Stimulated activated naive CD8-positive, alpha-beta T cell treated with anti-CD3 and anti-CD28 coated beads, Interleukin-15, amount 100 ng/mL, for 72 hours (primary cell): ENCODE measurements around the gene OTOP1.
"Not testable (repeated sequence)": the region's sequence is repeated elsewhere in the genome, so short reads cannot be mapped to it uniquely, and the experiment has no call there.

ENCODE experiments used
- ATAC-seq: fragments of 150-1000 bp; cut with Tn5 transposase; 2 replicates; pipeline ENCODE4 v1.10.0; 2021; ENCODE audit warnings: mild to moderate bottlenecking, moderate library complexity
- DNase-seq, 2 donors: peaks; one replicate each; pipeline ENCODE4 v3.0.0; 2021 to 2022
- H3K27ac Mint-ChIP-seq, 2 donors: one replicate each; pipeline ENCODE4 v1.8.0; 2022; ENCODE audit warnings: mild to moderate bottlenecking in 2 of 2, mixed read lengths in 2 of 2, moderate library complexity in 2 of 2
- H3K27me3 Mint-ChIP-seq: one replicate; pipeline ENCODE4 v1.8.0; 2022; ENCODE audit warnings: mixed read lengths
- H3K4me1 Mint-ChIP-seq: one replicate; pipeline ENCODE4 v1.8.0; 2022; ENCODE audit warnings: mild to moderate bottlenecking, mixed read lengths
- H3K4me3 Mint-ChIP-seq, 2 donors: one replicate each; pipeline ENCODE4 v1.8.0; 2022; ENCODE audit warnings: mild to moderate bottlenecking in 2 of 2, mixed read lengths in 2 of 2, moderate library complexity in 1 of 2
- H3K9me3 Mint-ChIP-seq, 2 donors: one replicate each; pipeline ENCODE4 v1.8.0; 2022; ENCODE audit warnings: mixed read lengths in 2 of 2

The OTOP1 gene

GRCh38 chr4:4203688-4204400, 22.9 kb downstream of the OTOP1 start:
- Mint-ChIP-seq H3K4me1 (peaks cover 8% of the 10 kb centered on the region), H3K4me3 (no peak overlapping the region), H3K9me3 (peaks cover 0 to 7% of the 10 kb centered on the region in 2 donors), H3K27ac (no peak overlapping the region), H3K27me3 (peaks cover 58% of the 10 kb centered on the region)
- ATAC-seq (no peak), DNase-seq (no peak)

- H3K9me3 Mint-ChIP-seq: peaks cover 0 to 7% of the 10 kb centered on the region in 2 donors
- H3K27me3 Mint-ChIP-seq: peaks cover 58% of the 10 kb centered on the region
- H3K4me3 Mint-ChIP-seq: no peak overlapping the region
- ATAC-seq: no peak
- no peaks in the 10 kb centered on the region for H3K4me1 Mint-ChIP-seq
- no peak for DNase-seq
- H3K27ac Mint-ChIP-seq: no peak overlapping the region
Measured at GRCh38 chr4:4202510-4202909, 24.2 kb downstream of the OTOP1 start.

- Mint-ChIP-seq H3K9me3 (no peaks in the 10 kb centered on the region), H3K27ac (no peak overlapping the region), H3K4me3 (no peak overlapping the region), H3K27me3 (peaks cover 57% of the 10 kb centered on the region), H3K4me1 (no peaks in the 10 kb centered on the region)
- no peak for DNase-seq
- no peak for ATAC-seq
Measured at GRCh38 chr4:4200624-4201023, 26.1 kb downstream of the OTOP1 start.

GRCh38 chr4:4195354-4195753, 31.4 kb downstream of the OTOP1 start:
- DNase-seq: no peak
- Mint-ChIP-seq H3K4me1 (peaks cover 7% of the 10 kb centered on the region), H3K9me3 (no peaks in the 10 kb centered on the region), H3K27me3 (peaks cover 66% of the 10 kb centered on the region), H3K27ac (no peak overlapping the region), H3K4me3 (no peak overlapping the region)
- ATAC-seq: no peak

GRCh38 chr4:4188557-4188956, 38.2 kb downstream of the OTOP1 start:
- H3K4me3 Mint-ChIP-seq, H3K9me3 Mint-ChIP-seq, H3K27ac Mint-ChIP-seq, ATAC-seq, H3K4me1 Mint-ChIP-seq, DNase-seq: not testable (repeated sequence)
- H3K27me3 Mint-ChIP-seq: peaks cover 69% of the 10 kb centered on the region

GRCh38 chr4:4185528-4185927, 41.2 kb downstream of the OTOP1 start:
- no peak for ATAC-seq
- no peak for DNase-seq
- Mint-ChIP-seq H3K27ac (no peak overlapping the region), H3K4me1 (peaks cover 7% of the 10 kb centered on the region), H3K27me3 (peaks cover 61% of the 10 kb centered on the region), H3K4me3 (no peak overlapping the region), H3K9me3 (no peaks in the 10 kb centered on the region)

- H3K27me3 Mint-ChIP-seq: peaks cover 69% of the 10 kb centered on the region
Measured at GRCh38 chr4:4182835-4183568, 43.7 kb downstream of the OTOP1 start.

GRCh38 chr4:4170596-4171150, 56.1 kb downstream of the OTOP1 start:
- H3K9me3 Mint-ChIP-seq: no peaks in the 10 kb centered on the region
- no peak overlapping the region for H3K27ac Mint-ChIP-seq
- DNase-seq (no peak), ATAC-seq (no peak)
- peaks cover 25% of the 10 kb centered on the region for H3K27me3 Mint-ChIP-seq
- H3K4me3 Mint-ChIP-seq: no peak overlapping the region
- no peaks in the 10 kb centered on the region for H3K4me1 Mint-ChIP-seq

More at GRCh38 chr4:4182835-4183568, 43.7 kb downstream of the OTOP1 start:
- DNase-seq (peak; percentile 25 to 40), ATAC-seq (no peak)
- Mint-ChIP-seq H3K4me3 (no peak overlapping the region), H3K4me1 (peaks cover 7% of the 10 kb centered on the region), H3K9me3 (no peaks in the 10 kb centered on the region), H3K27ac (no peak overlapping the region)

GRCh38 chr4:4167981-4168780, 58.5 kb downstream of the OTOP1 start:
- H3K4me3 Mint-ChIP-seq, DNase-seq, ATAC-seq, H3K27ac Mint-ChIP-seq, H3K4me1 Mint-ChIP-seq, H3K9me3 Mint-ChIP-seq: not testable (repeated sequence)
- peaks cover 14% of the 10 kb centered on the region for H3K27me3 Mint-ChIP-seq

- H3K27me3 Mint-ChIP-seq: peaks cover 14% of the 10 kb centered on the region
- not testable (repeated sequence) for DNase-seq, H3K27ac Mint-ChIP-seq, H3K9me3 Mint-ChIP-seq, H3K4me3 Mint-ChIP-seq, H3K4me1 Mint-ChIP-seq, ATAC-seq
Measured at GRCh38 chr4:4166986-4167385, 59.7 kb downstream of the OTOP1 start.

- ATAC-seq, H3K4me1 Mint-ChIP-seq, H3K9me3 Mint-ChIP-seq, H3K27ac Mint-ChIP-seq, H3K4me3 Mint-ChIP-seq, DNase-seq: not testable (repeated sequence)
- peaks cover 14% of the 10 kb centered on the region for H3K27me3 Mint-ChIP-seq
Measured at GRCh38 chr4:4165701-4166392, 60.9 kb downstream of the OTOP1 start.

- not testable (repeated sequence) for ATAC-seq, H3K9me3 Mint-ChIP-seq, H3K4me3 Mint-ChIP-seq, H3K27ac Mint-ChIP-seq, DNase-seq, H3K4me1 Mint-ChIP-seq
- H3K27me3 Mint-ChIP-seq: peaks cover 16% of the 10 kb centered on the region
Measured at GRCh38 chr4:4164532-4165173, 62.1 kb downstream of the OTOP1 start.

- H3K27ac Mint-ChIP-seq, H3K4me1 Mint-ChIP-seq, H3K4me3 Mint-ChIP-seq, H3K9me3 Mint-ChIP-seq, ATAC-seq, DNase-seq: not testable (repeated sequence)
- peaks cover 11% of the 10 kb centered on the region for H3K27me3 Mint-ChIP-seq
Measured at GRCh38 chr4:4162186-4162585, 64.5 kb downstream of the OTOP1 start.

GRCh38 chr4:4160956-4161665, 65.6 kb downstream of the OTOP1 start:
- H3K9me3 Mint-ChIP-seq, H3K4me3 Mint-ChIP-seq, H3K4me1 Mint-ChIP-seq, H3K27ac Mint-ChIP-seq, ATAC-seq: not testable (repeated sequence)
- DNase-seq: peak; percentile 7 to 47
- H3K27me3 Mint-ChIP-seq: peaks cover 21% of the 10 kb centered on the region
